ENCODE results near the gene EPHA2.
"Not testable (repeated sequence)": the region's sequence is repeated elsewhere in the genome, so short reads cannot be mapped to it uniquely, and the experiment has no call there.

The EPHA2 gene

GRCh38 chr1:16183765-16184556 lies 28.1 kb upstream of the EPHA2 start:
- no peak for DNase-seq

DNA sequence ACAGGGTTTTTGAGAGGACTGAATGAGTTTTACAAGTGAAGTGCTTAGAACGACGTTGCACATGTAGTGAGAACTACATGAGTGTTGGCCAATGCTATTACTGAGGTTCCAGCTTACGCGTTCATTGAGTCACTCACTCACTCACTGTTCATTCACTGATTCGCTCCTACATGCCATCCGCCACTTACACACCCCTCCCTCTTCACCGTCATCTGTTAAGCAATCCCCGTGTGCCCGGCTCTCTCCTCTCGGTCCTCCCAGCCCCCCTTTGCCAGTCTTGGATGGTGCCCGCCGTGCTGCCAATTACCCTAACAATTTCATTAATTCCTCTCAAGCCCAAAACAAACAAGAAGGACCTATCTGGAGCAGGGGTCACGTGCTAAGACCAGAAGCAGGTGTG lies 27.3 kb upstream of the EPHA2 start:
- DNase-seq, result no peak

- DNase-seq, result no peak
Measured at GRCh38 chr1:16181887-16182719, 26.2 kb upstream of the EPHA2 start.

DNA sequence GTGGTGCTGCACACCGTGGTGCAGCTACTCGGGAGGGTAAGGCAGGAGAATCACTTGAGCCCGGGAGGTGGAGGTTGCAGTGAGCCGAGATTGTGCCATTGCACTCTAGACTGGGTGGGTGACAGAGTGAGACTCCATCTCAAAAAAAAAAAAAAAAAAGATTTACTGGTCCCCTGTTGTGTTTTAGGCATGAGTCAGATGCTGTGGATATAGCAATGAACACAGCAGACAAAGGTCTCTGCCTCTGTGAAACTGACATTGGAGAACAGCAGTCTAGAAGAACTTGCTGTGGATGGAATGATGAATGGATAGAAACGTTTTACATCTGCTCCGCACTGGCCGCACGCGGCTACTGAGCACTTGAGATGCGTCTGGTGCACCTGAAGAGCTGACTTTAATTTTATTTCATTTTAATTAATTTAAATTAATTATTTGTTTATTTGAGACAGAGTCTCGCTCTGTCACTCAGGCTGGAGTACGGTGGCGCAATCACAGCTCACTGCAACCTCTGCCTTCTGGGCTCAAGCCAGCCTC lies 24.5 kb upstream of the EPHA2 start:
- DNase-seq, result no peak

GRCh38 chr1:16178596-16179497 lies 23.0 kb upstream of the EPHA2 start:
- no peak for DNase-seq

DNA sequence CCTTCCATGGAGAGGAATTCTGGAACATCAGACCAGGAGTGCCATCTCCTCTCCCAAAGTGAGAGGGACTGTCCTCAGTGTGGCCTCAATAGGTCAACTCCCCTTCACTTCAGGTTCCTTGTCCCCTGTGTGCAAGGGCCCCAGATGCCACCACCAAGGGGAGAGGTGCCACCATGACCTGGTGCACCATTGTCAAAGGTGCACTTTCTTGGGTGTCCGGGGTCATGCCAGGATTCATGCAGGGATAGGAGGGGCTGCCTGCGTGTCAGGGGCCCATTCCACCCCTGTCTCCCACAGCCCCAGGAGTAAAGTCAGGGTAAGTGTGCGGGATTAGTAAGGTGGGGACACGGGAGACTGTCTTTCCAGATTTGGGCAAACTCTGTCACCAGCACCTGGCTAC lies 21.4 kb upstream of the EPHA2 start:
- no peak for DNase-seq

DNA sequence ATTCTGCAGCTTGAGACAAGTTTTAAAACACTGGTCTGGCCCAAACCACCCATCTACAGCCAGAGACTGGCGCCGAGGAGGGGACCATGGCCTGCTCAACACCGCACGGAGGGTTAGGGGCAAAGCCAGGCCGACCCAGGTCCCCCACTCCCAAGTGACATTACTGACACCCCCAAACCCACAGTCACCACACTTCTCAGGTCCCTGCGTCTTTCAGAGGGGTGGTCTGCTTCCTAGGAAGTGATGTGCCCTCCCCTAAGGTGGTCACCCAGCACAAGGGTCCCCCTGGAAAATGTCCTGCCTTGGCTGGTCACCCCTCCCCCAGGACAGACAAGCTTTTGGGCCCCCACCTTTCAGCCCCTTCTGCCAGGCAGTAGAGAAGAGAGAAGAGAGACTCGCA lies 20.8 kb upstream of the EPHA2 start:
- no peak for DNase-seq

DNA sequence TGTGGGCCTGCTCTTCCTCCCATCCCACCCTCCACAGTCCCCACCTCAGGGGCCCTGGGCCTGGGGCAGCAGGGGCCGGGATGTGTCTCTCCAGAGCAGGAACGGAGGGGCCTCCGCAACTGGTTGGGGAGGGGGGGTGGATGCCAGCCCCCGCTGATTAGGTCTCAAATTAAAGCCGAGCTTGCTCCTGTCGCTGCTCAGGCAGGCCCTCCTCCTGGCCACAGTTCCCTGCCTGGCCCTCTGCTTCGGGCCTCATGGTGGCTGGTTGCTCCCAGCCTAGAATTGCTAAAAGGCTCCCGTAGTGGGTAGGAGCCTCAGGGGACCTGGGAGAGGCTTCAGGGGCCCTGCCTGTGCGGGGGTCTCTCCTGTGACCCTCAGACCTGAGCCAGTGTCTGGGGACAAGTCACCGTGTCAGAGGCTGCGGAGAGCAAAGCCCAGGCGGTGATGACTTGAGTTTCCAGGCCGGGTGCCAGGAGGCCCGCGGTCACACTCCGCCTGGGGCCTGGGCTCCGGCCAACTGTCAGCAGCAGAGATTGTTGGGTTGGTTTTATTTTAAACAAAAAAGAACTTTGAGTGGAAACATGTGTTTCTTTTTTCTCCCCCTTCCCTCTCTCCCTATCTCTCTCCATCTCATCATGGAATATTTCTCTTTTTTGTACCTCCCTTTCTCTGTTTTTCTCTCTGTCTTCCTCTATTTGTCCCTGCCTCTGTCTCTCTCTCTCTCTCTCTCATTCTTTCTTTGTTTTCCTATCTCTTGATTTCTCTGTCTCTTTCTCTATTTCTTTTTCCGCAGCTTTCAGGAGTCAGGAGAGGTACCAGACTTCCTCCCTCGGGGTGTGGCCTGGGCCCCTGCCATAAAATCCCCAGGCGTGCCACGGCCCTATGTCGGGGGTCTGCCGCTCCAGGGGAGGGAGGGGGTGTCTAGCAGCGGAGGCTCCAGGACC lies 20.0 kb upstream of the EPHA2 start:
- DNase-seq, result no peak

- DNase-seq, result no peak
Measured at GRCh38 chr1:16174886-16175598, 19.2 kb upstream of the EPHA2 start.

DNA sequence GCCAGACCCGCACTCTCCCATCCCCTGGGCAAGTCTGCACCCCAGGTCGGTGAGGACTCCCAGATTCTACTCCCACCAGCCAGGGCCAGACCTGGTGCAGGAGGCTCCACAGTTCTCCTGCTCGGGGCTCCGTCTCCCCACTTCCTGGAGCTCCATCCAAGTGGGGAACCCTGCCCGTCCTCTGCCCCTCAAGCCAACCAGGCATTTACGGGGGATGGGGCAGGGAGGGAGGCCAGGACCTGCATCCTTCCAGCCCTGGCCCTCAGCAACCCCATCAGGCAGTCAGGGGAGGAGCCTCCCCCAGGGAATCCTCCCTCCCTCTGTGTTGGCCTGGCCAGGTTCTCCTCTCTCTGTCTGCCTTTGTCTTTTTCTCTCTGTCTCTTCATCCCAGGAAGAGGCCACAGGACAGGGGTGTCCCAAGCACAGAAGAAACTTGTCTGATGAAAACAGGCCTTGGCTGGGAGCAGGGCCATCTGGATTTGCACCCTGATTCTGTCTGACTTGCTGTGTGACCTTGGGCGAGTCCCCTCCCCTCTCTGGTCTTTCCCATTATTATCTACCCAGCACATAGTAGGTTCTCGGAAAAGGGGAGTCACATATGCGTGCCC lies 18.5 kb upstream of the EPHA2 start:
- DNase-seq, result no peak

DNA sequence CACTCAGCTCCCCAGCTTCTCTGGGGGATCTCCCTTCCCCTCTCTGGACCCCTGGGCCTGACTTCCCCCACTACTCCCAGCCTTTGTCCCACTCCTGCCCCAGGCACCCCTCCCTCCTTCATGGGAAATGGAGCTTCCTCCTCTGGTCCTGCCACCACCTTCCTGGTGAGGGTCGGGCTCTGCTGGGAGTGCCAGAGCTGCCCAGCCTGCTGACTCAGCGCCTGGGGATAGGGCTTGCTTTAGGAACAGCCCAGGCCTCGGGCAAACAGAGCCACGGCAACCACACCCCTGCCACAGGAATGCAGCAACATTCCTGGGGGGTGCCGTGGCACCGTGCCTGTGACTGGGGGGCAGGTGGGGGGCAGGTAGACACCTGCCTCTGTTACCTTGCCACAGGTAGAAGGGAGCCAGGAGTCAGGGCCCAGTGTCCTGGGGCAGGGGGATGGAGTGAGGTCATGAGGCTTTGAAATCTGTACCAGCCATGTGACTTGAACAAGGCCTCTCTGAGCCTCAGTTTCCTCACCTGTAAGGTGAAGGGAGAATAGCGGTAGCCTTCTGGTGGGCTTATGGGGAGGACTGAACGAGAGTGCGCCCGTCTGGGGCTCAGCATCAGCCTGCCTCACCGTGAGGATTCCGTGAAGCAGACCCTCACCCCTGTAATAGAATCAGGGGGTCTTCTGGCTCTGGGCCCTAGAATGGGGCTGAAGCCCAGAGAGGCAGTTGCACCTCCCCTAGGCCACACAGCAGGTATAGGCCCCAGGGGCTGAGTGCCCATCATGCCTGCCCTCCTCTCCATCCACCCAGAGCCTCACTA lies 17.8 kb upstream of the EPHA2 start:
- no peak for DNase-seq

- no peak for DNase-seq
Measured at GRCh38 chr1:16172964-16173446, 17.1 kb upstream of the EPHA2 start.

DNA sequence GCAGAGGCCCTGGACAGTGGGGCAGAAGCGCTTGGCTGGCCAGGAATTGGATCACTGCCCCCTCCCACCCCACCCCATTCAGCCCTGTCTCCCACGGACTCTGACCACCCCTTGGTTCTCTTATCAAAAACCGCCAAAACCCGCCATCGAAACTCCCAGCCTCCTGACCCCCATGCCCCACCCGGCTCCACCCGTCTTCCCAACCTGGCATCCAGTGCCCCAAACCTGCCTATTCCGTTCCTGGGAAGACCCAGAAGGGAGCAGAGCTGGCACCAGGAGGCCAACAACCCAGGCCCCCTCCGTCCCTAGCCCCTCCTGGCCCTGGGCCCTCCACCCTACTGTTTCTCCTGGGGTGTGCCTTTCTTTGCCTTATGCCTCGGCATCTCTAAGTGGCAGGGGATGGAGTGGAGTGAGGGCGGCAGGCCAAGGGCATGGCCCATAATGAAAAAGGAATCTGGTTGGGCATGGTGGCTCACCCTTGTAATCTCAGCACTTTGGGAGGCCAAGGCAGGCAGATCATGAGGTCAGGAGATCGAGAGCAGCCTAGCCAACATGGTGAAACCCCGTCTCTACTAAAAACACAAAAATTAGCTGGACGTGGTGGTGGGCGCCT lies 16.5 kb upstream of the EPHA2 start:
- no peak for DNase-seq

- DNase-seq, result no peak
Measured at GRCh38 chr1:16171314-16172151, 15.7 kb upstream of the EPHA2 start.

DNA sequence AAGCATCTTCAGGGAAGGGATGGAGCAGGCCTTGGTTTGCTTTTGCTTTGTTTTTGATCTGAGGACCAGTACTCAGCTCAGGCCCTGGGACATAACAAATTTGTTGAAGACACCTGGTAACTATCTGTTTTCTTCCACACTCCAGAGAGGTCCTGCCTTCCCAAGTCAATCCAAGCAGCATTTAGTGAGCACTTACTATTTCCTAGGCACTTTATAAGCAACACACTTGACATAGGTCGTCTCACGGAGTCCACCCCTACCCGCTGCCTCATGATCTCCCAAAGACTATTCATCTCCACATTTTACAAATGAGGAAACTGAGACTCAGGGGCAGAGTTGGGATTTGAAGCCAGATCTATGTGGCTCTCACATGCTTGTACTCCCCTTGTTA lies 14.4 kb upstream of the EPHA2 start:
- DNase-seq, result no peak

GRCh38 chr1:16168622-16169360 lies 12.9 kb upstream of the EPHA2 start:
- DNase-seq, result no peak

DNA sequence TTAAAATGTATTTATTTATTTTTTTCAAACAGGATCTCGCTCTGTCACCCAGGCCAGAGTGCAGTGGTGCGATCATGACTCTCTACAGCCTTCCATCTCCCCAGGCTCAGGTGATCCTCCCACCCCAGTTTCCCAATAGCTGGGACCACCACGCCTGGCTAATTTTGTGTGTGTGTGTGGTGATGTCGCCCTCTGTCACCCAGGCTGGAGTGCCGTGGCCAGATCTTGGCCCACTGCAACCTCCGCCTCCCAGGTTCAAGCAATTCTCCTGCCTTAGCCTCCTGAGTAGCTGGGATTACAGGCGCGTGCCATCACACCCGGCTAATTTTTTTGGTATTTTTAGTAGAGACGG lies 12.3 kb upstream of the EPHA2 start:
- DNase-seq, result not testable (repeated sequence)
